GM12878 (cell line): ENCODE data around the gene OTULIN. TPM values are rescaled to one million over a fixed set of nuclear protein-coding genes. Genes with fewer than 3 reads are reported as not detected.

Experiments used
- ATAC-seq: fragments of 200-7000 bp; cut with Tn5 transposase; 3 replicates; pipeline ENCODE4 v1.9.1; 2020; ENCODE audit warnings: mild to moderate bottlenecking, moderate library complexity
- BruUV-seq: library from RNA; stranded (reverse); fragments of 400-500 nt; replicated peaks from 2 replicates; lab custom pipeline; 2021; lab: Mats Ljungman, UMichigan
- CTCF ChIA-PET: fragments of 300-600 bp; sonication (Branson Sonifier 250); formaldehyde crosslinking; extraction: SDS; loops from one replicate; lab custom pipeline; 2021; ENCODE audit warnings: inconsistent platforms; lab: Yijun Ruan, JAX
- POLR2A ChIA-PET: fragments of 350-600 bp; formaldehyde crosslinking; extraction: SDS; loops from one replicate; lab custom pipeline; 2021; ENCODE audit warnings: inconsistent platforms; lab: Charles Lee
- RAD21 ChIA-PET: fragments of 300-600 bp; sonication (Branson Sonifier 250); formaldehyde crosslinking; loops from one replicate; lab custom pipeline; 2023; ENCODE audit warnings: antibody characterized with exemption; ENCODE audit not compliant: unreplicated experiment; lab: Charles Lee
- SMC1A ChIA-PET: fragments of 300-600 bp; sonication (Branson Sonifier 250); formaldehyde crosslinking; loops from one replicate; lab custom pipeline; 2023; ENCODE audit not compliant: unreplicated experiment, uncharacterized antibody; lab: Charles Lee
- DNase-seq: peaks from one replicate; pipeline ENCODE4 v3.0.0-alpha.2; 2011; ENCODE audit warnings: low read depth, low spot score
- FAIRE-seq: peaks from 3 replicates; lab custom pipeline; 2011; peaks lifted over from hg19 to GRCh38; lab: Jason Lieb, UNC
- H2AFZ ChIP-seq: 2 replicates; pipeline ENCODE4 v1.6.0; 2011; ENCODE audit warnings: low read depth, low read length, control low read depth; ENCODE audit not compliant: control insufficient read depth
- H3K27ac ChIP-seq: 2 replicates; pipeline ENCODE4 v1.5.1; 2011; ENCODE audit warnings: control low read depth; ENCODE audit not compliant: control insufficient read depth, insufficient read depth
- H3K27me3 ChIP-seq, 2 experiments: replicated peaks in 1 of 2; 2 replicates each; pipeline versions ENCODE4 v1.6.0 to v1.6.1; 2011; ENCODE audit warnings: low read length in 1 of 2; ENCODE audit not compliant: control insufficient read depth in 2 of 2, insufficient read depth in 2 of 2
- H3K36me3 ChIP-seq, 2 experiments: 2 replicates each; pipeline ENCODE4 v1.5.1; 2011; ENCODE audit warnings: low read length in 1 of 2; ENCODE audit not compliant: control insufficient read depth in 2 of 2, insufficient read depth in 2 of 2
- H3K4me1 ChIP-seq: 2 replicates; pipeline ENCODE4 v1.6.1; 2011; ENCODE audit warnings: mild to moderate bottlenecking, low read length, moderate library complexity, mixed read lengths; ENCODE audit not compliant: control insufficient read depth, insufficient read depth
- H3K4me2 ChIP-seq: 2 replicates; pipeline ENCODE4 v1.6.0; 2011; ENCODE audit warnings: control low read depth; ENCODE audit not compliant: control insufficient read depth, insufficient read depth
- H3K4me3 ChIP-seq: fragments of 200-600 bp; sonication (generic); 2 replicates; pipeline ENCODE4 v1.5.1; 2016
- H3K79me2 ChIP-seq: 2 replicates; pipeline ENCODE4 v1.6.0; 2011; ENCODE audit warnings: low read length; ENCODE audit not compliant: control insufficient read depth, insufficient read depth
- H3K9ac ChIP-seq: 2 replicates; pipeline ENCODE4 v1.8.0; 2011; ENCODE audit warnings: low read length, control low read depth, mixed read lengths; ENCODE audit not compliant: control insufficient read depth, insufficient read depth
- H3K9me3 ChIP-seq: replicated peaks from 3 replicates; pipeline ENCODE4 v1.5.1; 2011; ENCODE audit warnings: mild to moderate bottlenecking, low read length; ENCODE audit not compliant: control insufficient read depth, insufficient read depth
- H4K20me1 ChIP-seq: 2 replicates; pipeline ENCODE4 v1.6.0; 2011; ENCODE audit not compliant: control insufficient read depth, insufficient read depth
- CHD1 ChIP-seq: IDR thresholded peaks from 2 replicates; pipeline ENCODE4 v1.6.1; 2012; ENCODE audit warnings: low read depth, low read length, improper control_type of control experiment
- ETV6 ChIP-seq, 2 experiments: fragments of 450-650 bp in 1 of 2; IDR thresholded peaks in 1 of 2; conservative IDR thresholded peaks in 1 of 2; 2 replicates each; pipeline ENCODE4 v1.6.1; 2014; ENCODE audit warnings: antibody characterized with exemption in 1 of 2, borderline replicate concordance in 1 of 2, low read depth in 1 of 2, mild to moderate bottlenecking in 1 of 2, moderate library complexity in 1 of 2
- MYC ChIP-seq: IDR thresholded peaks from 2 replicates; pipeline ENCODE4 v1.6.1; 2011; ENCODE audit warnings: mild to moderate bottlenecking, low read length, moderate library complexity, inconsistent platforms; ENCODE audit not compliant: insufficient read depth, insufficient replicate concordance, insufficient read length, severe bottlenecking
- RAD51 ChIP-seq: fragments of 450-650 bp; IDR thresholded peaks from 2 replicates; pipeline ENCODE4 v1.6.1; 2016; ENCODE audit warnings: moderate library complexity, mild to moderate bottlenecking, inconsistent platforms
- RUNX3 ChIP-seq: IDR thresholded peaks from 2 replicates; pipeline ENCODE4 v1.6.1; 2012; ENCODE audit warnings: low read length, inconsistent platforms
- WGBS: methylation state at CpG from one replicate; pipeline ENCODE4 v1.1.6; 2016; ENCODE audit warnings: low lambda C conversion rate; ENCODE audit not compliant: insufficient replicate concordance, insufficient coverage; ENCODE audit errors: missing lambda C conversion rate; 5-methylcytosine and 5-hydroxymethylcytosine counted together
- in situ Hi-C: fragments of 300-500 bp; cut with MboI; formaldehyde crosslinking; loops from 9 replicates; pipeline ENCODE4 v1.14.3; 2018; ENCODE audit warnings: mixed read lengths
- intact Hi-C: fragments of 100-400 bp; cut with micrococcal nuclease; formaldehyde crosslinking; loops from one replicate; pipeline ENCODE4 v1.14.2; 2022; ENCODE audit not compliant: unreplicated experiment
- polyA plus RNA-seq, 11 experiments: library from polyadenylated mRNA; depleted of rRNA in 4 of 11; unstranded in 6 of 11; stranded (reverse) in 5 of 11; fragments of >200 nt; fragmentation: Nextera tagmentation in 4 of 11; fragmentation: Illumina TruSeq in 1 of 11; extraction: Ambion mirVana in 4 of 11; extraction: Trizol in 1 of 11; gene quantifications; 1 replicate in 1 of 11; 2 replicates in 10 of 11; pipeline versions ENCODE4 v1.2.1 to v1.2.3, GENCODE V29; 2011 to 2016; ENCODE audit warnings: inconsistent platforms in 2 of 11, missing spikeins in 2 of 11, low read depth in 1 of 11
- total RNA-seq, 4 experiments: library from RNA; depleted of rRNA in 3 of 4; stranded (reverse); fragments of >200 nt in 3 of 4; fragmentation: Illumina TruSeq in 1 of 4; extraction: Trizol in 1 of 4; gene quantifications; 2 replicates each; pipeline versions ENCODE4 v1.2.1 to v1.2.3, GENCODE V29; 2013 to 2021
- TF ChIP-seq, protein P1 (sequence below): fragments of 450-650 bp; IDR thresholded peaks from 2 replicates; pipeline ENCODE4 v1.6.1; 2017; ENCODE audit warnings: mild to moderate bottlenecking, moderate library complexity

OTULIN gene
- total and polyA plus RNA-seq, 10 of the 15 experiments (the other 5 are each of a cell fraction or from before 2014, with no cell fraction given): 6.6 to 70.5 (median 28.7) TPM

DNA sequence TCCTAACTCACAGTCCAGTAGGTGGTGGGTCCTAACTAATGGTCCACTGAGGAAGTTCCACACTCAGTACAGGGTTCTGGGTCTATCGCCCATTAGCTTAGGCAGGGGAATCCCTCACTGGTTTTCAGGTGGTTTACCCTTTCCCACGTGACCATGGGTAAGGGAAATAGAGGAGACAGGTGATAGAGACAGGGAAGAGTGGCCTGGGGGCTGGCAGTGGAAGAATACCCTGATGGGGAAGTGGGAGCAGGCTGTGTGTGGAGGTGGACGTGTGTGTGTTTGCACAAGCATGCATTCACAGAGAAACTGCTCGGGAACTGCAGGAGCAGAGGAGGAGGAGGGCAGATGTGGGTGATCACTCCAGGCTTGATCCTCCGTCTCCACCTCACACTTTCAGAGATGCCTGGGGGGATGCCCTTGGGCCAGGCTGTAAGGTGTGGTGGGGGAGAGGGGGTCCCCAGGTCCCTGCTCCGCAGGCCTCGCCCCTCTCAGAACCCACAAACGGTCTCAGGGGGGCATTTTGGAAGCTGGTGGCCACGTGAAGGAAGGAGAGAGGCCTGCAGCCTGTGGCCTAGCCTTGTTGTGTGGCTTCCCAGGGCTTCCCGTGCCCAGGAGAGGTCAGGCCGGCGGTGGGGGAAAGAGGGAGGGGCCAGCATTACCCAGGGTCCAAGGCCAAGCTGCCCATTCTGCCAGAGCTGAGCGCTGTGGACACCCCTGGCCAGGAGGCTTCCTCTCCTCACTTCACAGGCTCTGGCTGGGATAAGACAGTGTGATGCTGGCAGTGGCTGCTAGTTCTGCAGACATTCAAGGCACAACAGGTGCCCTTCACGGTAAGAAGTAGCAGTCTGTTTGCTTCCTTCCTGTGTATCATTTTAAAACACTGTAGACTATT, 80.0 kb downstream of the OTULIN start:
- no peaks in the 10 kb centered on the region for H3K9me3 ChIP-seq
- ChIA-PET POLR2A (no interaction called here), CTCF (interaction anchor here (0.5 to 1.3 kb wide), 3 partner anchors 17 to 268 kb away, joined by 3 read pairs; no protein-coding TSS in a partner anchor), SMC1A (interaction anchor here (0.8 to 1.5 kb wide), 4 partner anchors 15 to 62 kb away, joined by 3 to 5 read pairs (median 3); no protein-coding TSS in a partner anchor), RAD21 (interaction anchor here (0.8 to 1.3 kb wide), 2 partner anchors 74 to 258 kb away, joined by 3 to 4 read pairs; no protein-coding TSS in a partner anchor)
- no peaks in the 10 kb centered on the region for H3K27me3 ChIP-seq
- FAIRE-seq (peak; percentile 52), DNase-seq (no peak), ATAC-seq (peak; percentile 73)
- no peak overlapping the region for H3K4me3 ChIP-seq
- H3K79me2 ChIP-seq: no peaks in the 10 kb centered on the region
- TF ChIP-seq MYC (no peak), RAD51 (peak; percentile 71; the same call in 1 of the 2 replicates), CHD1 (no peak), RUNX3 (no peak), ETV6 (conservative IDR thresholded peaks at IDR 0.05 in 1 of 2, IDR thresholded peaks at IDR 0.05 in 1 of 2; ENCODE audit: borderline replicate concordance in 1 of 2, low read depth in 1 of 2) (no peak)
- TF ChIP-seq, protein P1, sequence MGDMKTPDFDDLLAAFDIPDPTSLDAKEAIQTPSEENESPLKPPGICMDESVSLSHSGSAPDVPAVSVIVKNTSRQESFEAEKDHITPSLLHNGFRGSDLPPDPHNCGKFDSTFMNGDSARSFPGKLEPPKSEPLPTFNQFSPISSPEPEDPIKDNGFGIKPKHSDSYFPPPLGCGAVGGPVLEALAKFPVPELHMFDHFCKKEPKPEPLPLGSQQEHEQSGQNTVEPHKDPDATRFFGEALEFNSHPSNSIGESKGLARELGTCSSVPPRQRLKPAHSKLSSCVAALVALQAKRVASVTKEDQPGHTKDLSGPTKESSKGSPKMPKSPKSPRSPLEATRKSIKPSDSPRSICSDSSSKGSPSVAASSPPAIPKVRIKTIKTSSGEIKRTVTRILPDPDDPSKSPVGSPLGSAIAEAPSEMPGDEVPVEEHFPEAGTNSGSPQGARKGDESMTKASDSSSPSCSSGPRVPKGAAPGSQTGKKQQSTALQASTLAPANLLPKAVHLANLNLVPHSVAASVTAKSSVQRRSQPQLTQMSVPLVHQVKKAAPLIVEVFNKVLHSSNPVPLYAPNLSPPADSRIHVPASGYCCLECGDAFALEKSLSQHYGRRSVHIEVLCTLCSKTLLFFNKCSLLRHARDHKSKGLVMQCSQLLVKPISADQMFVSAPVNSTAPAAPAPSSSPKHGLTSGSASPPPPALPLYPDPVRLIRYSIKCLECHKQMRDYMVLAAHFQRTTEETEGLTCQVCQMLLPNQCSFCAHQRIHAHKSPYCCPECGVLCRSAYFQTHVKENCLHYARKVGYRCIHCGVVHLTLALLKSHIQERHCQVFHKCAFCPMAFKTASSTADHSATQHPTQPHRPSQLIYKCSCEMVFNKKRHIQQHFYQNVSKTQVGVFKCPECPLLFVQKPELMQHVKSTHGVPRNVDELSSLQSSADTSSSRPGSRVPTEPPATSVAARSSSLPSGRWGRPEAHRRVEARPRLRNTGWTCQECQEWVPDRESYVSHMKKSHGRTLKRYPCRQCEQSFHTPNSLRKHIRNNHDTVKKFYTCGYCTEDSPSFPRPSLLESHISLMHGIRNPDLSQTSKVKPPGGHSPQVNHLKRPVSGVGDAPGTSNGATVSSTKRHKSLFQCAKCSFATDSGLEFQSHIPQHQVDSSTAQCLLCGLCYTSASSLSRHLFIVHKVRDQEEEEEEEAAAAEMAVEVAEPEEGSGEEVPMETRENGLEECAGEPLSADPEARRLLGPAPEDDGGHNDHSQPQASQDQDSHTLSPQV: no peak
- H4K20me1 ChIP-seq: no peaks in the 10 kb centered on the region
- peaks cover 13% of the 10 kb centered on the region for H3K4me1 ChIP-seq
- H3K36me3 ChIP-seq: no peaks in the 10 kb centered on the region; a peak in 1 of 4 replicates
- peak overlapping the region; percentile 44 for H2AFZ ChIP-seq
- in situ Hi-C loops (no loop called here), intact Hi-C loops (loop anchor here (5.0 kb wide), 1 partner anchor 128 kb away; the partner anchor contains the start of gene ANKH)
- H3K4me2 ChIP-seq: no peak overlapping the region
- H3K27ac ChIP-seq: peak overlapping the region; percentile 34; the same call in 1 of the 2 replicates
- H3K9ac ChIP-seq: no peak overlapping the region
- 15% methylated on average over 13 of the region's 14 CpGs for WGBS
- BruUV-seq: no TSS peak
